Suprapubic skin (tissue), 4 donors: ENCODE results near the gene SLC37A4. TPM values are rescaled to one million over a fixed set of nuclear protein-coding genes. Genes with fewer than 3 reads are reported as not detected.
"Not testable (repeated sequence)": the region's sequence is repeated elsewhere in the genome, so short reads cannot be mapped to it uniquely, and the experiment has no call there.

Experiments used
- DNase-seq, 2 donors: peaks; one replicate each; pipeline ENCODE4 v3.0.0-alpha.2; 2019; ENCODE audit warnings: low spot score in 2 of 2
- H3K27ac ChIP-seq: fragments of 200-600 bp; sonication (generic); one replicate; pipeline ENCODE4 v1.5.1; 2019
- H3K27me3 ChIP-seq: fragments of 200-600 bp; sonication (generic); one replicate; pipeline ENCODE4 v1.5.1; 2019
- H3K36me3 ChIP-seq: fragments of 200-600 bp; sonication (generic); one replicate; pipeline ENCODE4 v1.5.1; 2019
- H3K4me1 ChIP-seq: fragments of 200-600 bp; sonication (generic); one replicate; pipeline ENCODE4 v1.5.1; 2019
- H3K4me3 ChIP-seq: fragments of 200-600 bp; sonication (generic); one replicate; pipeline ENCODE4 v1.5.1; 2019; ENCODE audit warnings: mild to moderate bottlenecking
- H3K9me3 ChIP-seq: fragments of 200-600 bp; sonication (generic); one replicate; pipeline ENCODE4 v1.5.1; 2019
- CTCF ChIP-seq, 2 donors: fragments of 200-600 bp in 1 of 2; fragments of 450-650 bp in 1 of 2; sonication (generic) in 1 of 2; IDR thresholded peaks; one replicate each; pipeline ENCODE4 v1.5.1; 2016 to 2019; ENCODE audit warnings: antibody characterized with exemption in 2 of 2, mild to moderate bottlenecking in 1 of 2, moderate library complexity in 1 of 2
- EP300 ChIP-seq: sonication (generic); formaldehyde crosslinking; IDR thresholded peaks from one replicate; pipeline ENCODE4 v1.6.1; 2017; ENCODE audit warnings: antibody characterized with exemption
- POLR2A ChIP-seq, 2 donors: fragments of 450-650 bp; IDR thresholded peaks; one replicate each; pipeline ENCODE4 v1.6.1; 2017; ENCODE audit warnings: antibody characterized with exemption in 2 of 2, mild to moderate bottlenecking in 2 of 2, moderate library complexity in 2 of 2
- POLR2AphosphoS5 ChIP-seq, 3 donors: sonication (generic); formaldehyde crosslinking; IDR thresholded peaks; one replicate each; pipeline ENCODE4 v1.6.1; 2017; ENCODE audit warnings: antibody characterized with exemption in 3 of 3
- WGBS: methylation state at CpG from one replicate; pipeline ENCODE4 v1.1.5; 2018; 5-methylcytosine and 5-hydroxymethylcytosine counted together
- total RNA-seq, 4 donors: library from RNA; depleted of rRNA; stranded (reverse); fragments of >200 nt; gene quantifications; one replicate each; pipeline ENCODE4 v1.1.0, GENCODE V29; 2016

The SLC37A4 gene
- total RNA-seq, 4 donors from 2014 or later = 17.8 to 24.5 (median 20.5) TPM

DNA sequence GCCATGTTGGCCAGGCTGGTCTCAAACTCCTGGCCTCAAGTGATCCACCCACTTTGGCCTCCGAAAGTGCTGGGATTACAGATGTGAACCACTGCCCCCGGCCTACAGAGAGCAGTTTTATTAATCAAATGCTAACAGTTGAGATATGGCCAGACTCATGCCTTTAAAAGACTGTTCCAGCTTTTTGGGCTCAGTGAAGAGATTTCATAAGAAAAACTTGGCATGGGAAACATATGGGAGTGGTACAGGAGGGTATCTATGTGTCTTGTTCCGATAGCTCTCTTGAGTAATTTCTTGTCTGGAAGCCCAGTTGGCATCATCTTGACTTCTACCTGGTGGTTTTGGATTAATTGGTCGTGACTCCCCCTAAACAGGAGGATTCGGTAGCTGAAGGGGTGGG is 8.2 kb upstream of the SLC37A4 start:
- H3K4me1 ChIP-seq = no peaks in the 10 kb centered on the region
- no peak overlapping the region for H3K27ac ChIP-seq
- no peaks in the 10 kb centered on the region for H3K27me3 ChIP-seq
- no peak overlapping the region for H3K4me3 ChIP-seq
- no peaks in the 10 kb centered on the region for H3K36me3 ChIP-seq
- WGBS = 73% methylated on average over 5 of the region's 5 CpGs
- DNase-seq = no peak
- H3K9me3 ChIP-seq = no peaks in the 10 kb centered on the region
- no peak for TF ChIP-seq CTCF (IDR thresholded peaks at IDR 0.05)
- no peak for TF ChIP-seq POLR2AphosphoS5 (IDR thresholded peaks at IDR 0.05)
- no peak for TF ChIP-seq POLR2A (IDR thresholded peaks at IDR 0.05)
- no peak for TF ChIP-seq EP300

DNA sequence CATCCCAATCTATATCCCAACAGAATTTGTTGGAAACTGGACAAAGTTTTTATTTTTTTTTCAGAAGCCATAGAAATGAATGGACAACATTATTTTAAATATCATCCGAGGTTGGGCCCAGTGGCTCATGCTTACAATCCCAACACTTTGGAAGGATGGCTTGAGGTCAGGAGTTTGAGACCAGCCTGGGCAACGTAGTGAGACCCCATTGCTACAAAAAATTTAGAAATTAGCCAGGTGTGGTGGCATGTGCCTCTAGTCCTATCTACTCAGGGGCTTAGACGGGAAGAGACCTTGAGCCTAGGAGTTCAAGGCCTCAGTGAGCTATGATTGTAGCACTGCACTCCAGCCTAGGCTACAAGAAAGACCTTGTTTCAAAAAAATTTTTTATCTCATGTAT is 4.1 kb upstream of the SLC37A4 start:
- 84% methylated on average over 3 of the region's 3 CpGs for WGBS
- Histone ChIP-seq H3K27me3 (no peaks in the 10 kb centered on the region), H3K4me3 (no peak overlapping the region), H3K27ac (no peak overlapping the region), H3K36me3 (no peaks in the 10 kb centered on the region), H3K4me1 (peaks cover 8% of the 10 kb centered on the region), H3K9me3 (no peaks in the 10 kb centered on the region)
- DNase-seq = no peak
- TF ChIP-seq EP300 (no peak), CTCF (IDR thresholded peaks at IDR 0.05) (no peak), POLR2A (IDR thresholded peaks at IDR 0.05) (no peak), POLR2AphosphoS5 (IDR thresholded peaks at IDR 0.05) (no peak)

- not testable (repeated sequence) for H3K27me3 ChIP-seq, H3K4me3 ChIP-seq, H3K36me3 ChIP-seq, H3K9me3 ChIP-seq, DNase-seq, H3K27ac ChIP-seq
- H3K4me1 ChIP-seq = peaks cover 22% of the 10 kb centered on the region
- WGBS = 84% methylated on average over 10 of the region's 10 CpGs
Observed at GRCh38 chr11:119033421-119033820, 2.7 kb upstream of the SLC37A4 start.

DNA sequence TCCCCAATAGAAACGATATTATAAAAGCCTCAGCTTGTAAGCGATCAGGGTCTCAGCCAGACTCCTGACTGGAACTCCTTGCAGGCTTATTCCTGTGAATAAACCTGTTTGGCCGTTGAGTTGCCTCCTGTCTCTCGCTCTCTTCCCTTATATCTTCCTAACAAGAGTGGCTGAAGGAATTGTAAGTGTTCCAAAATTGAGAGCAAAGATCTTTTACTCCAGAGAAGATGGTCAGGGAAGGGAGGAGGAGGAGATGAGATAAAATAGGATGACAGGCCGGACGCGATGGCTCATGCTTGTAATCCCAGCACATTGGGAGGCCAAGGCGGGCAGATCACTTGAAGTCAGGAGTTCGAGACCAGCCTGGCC is 1.2 kb upstream of the SLC37A4 start:
- WGBS = 75% methylated on average over 9 of the region's 9 CpGs
- no peak for DNase-seq
- Histone ChIP-seq H3K36me3 (no peaks in the 10 kb centered on the region), H3K9me3 (no peaks in the 10 kb centered on the region), H3K4me1 (peaks cover 26% of the 10 kb centered on the region), H3K27me3 (no peaks in the 10 kb centered on the region), H3K4me3 (no peak overlapping the region), H3K27ac (no peak overlapping the region)
- TF ChIP-seq CTCF (IDR thresholded peaks at IDR 0.05) = no peak
- no peak for TF ChIP-seq POLR2AphosphoS5 (IDR thresholded peaks at IDR 0.05)
- no peak for TF ChIP-seq POLR2A (IDR thresholded peaks at IDR 0.05)
- TF ChIP-seq EP300 = no peak

GRCh38 chr11:119030029-119030328 is 698 bp downstream of the SLC37A4 start:
- TF ChIP-seq EP300 = no peak
- TF ChIP-seq CTCF (IDR thresholded peaks at IDR 0.05) = no peak
- H3K4me1 ChIP-seq = peaks cover 26% of the 10 kb centered on the region
- 17% methylated on average over 5 of the region's 13 CpGs for WGBS
- H3K9me3 ChIP-seq = no peaks in the 10 kb centered on the region
- DNase-seq = no peak
- H3K36me3 ChIP-seq = peaks cover 7% of the 10 kb centered on the region
- H3K27ac ChIP-seq = peak overlapping the region; percentile 92
- no peaks in the 10 kb centered on the region for H3K27me3 ChIP-seq
- H3K4me3 ChIP-seq = peak overlapping the region; percentile 88

GRCh38 chr11:119029340-119030028 is 1.2 kb downstream of the SLC37A4 start:
- H3K27me3 ChIP-seq = no peaks in the 10 kb centered on the region
- H3K36me3 ChIP-seq = peaks cover 12% of the 10 kb centered on the region
- H3K4me1 ChIP-seq = peaks cover 26% of the 10 kb centered on the region
- WGBS = 40% methylated on average over 8 of the region's 10 CpGs
- H3K27ac ChIP-seq = peak overlapping the region; percentile 92
- TF ChIP-seq EP300 (no peak), CTCF (IDR thresholded peaks at IDR 0.05) (no peak), POLR2AphosphoS5 (IDR thresholded peaks at IDR 0.05) (no peak), POLR2A (IDR thresholded peaks at IDR 0.05) (no peak)
- DNase-seq = no peak
- no peaks in the 10 kb centered on the region for H3K9me3 ChIP-seq
- peak overlapping the region; percentile 88 for H3K4me3 ChIP-seq
